BLaER1 (cell line): ENCODE results near the gene TMEM107.

Experiments
- H3K27ac ChIP-seq: shearing (Covaris generic); formaldehyde crosslinking; 2 replicates; pipeline ENCODE4 v1.8.1; 2022
- H3K27me3 ChIP-seq: shearing (Covaris generic); formaldehyde crosslinking; 2 replicates; pipeline ENCODE4 v1.8.1; 2022
- H3K36me3 ChIP-seq: shearing (Covaris generic); formaldehyde crosslinking; 2 replicates; pipeline ENCODE4 v1.8.1; 2022
- H3K4me1 ChIP-seq: shearing (Covaris generic); formaldehyde crosslinking; 2 replicates; pipeline ENCODE4 v1.8.1; 2022
- H3K4me2 ChIP-seq: shearing (Covaris generic); formaldehyde crosslinking; 2 replicates; pipeline ENCODE4 v1.8.1; 2022
- H3K4me3 ChIP-seq: shearing (Covaris generic); formaldehyde crosslinking; 2 replicates; pipeline ENCODE4 v1.8.1; 2022
- H3K9ac ChIP-seq: shearing (Covaris generic); formaldehyde crosslinking; 2 replicates; pipeline ENCODE4 v1.8.1; 2022
- H3K9me3 ChIP-seq: shearing (Covaris generic); formaldehyde crosslinking; 2 replicates; pipeline ENCODE4 v1.8.1; 2022
- H4K20me1 ChIP-seq: shearing (Covaris generic); formaldehyde crosslinking; 2 replicates; pipeline ENCODE4 v1.8.1; 2022
- Cebpa-rat ChIP-seq: shearing (Covaris generic); IDR thresholded peaks from 2 replicates; pipeline ENCODE4 v1.8.1; 2022

Gene TMEM107

DNA sequence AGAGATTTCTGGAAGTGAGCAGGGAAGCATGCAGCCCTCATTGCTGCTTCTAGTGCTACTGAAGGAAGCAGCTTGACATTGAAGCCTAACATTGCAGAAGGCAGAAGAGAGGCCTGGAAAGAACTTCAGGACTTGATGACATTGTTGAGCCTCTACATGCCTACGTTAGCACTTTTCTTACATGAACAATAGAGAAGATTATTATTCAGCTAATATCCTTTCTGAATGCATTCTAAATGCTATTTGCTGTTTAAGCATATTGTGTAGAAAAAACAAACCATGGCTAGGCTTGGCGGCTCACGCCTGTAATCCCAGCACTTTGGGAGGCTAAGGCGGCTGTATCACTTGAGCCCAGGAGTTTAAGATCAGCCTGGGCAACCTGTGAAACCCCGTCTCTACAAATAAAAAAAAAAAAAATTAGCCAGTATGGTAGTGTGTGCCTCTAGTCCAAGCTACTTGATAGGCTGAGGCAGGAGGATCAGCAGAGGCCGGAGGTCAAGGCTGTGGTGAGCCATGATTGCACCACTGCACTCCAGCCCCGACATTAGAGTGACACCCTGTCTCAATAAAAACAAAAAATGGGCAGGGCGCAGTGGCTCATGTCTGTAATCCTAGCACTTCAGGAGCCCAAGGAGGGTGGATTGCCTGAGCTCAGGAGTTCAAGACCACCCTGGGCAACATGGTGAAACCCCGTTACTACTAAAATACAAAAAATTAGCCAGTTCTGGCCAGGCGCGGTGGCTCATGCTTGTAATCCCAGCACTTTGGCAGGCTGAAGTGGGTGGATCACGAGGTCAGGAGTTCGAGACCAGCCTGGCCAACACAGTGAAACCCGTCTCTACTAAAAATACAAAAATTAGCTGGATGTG, 36.4 kb upstream of the TMEM107 start:
- Histone ChIP-seq H3K27me3 (no peaks in the 10 kb centered on the region), H4K20me1 (peaks cover 7% of the 10 kb centered on the region), H3K4me2 (no peak overlapping the region), H3K4me1 (peaks cover 35% of the 10 kb centered on the region), H3K27ac (no peak overlapping the region), H3K9ac (no peak overlapping the region), H3K9me3 (no peaks in the 10 kb centered on the region), H3K36me3 (peaks cover 8% of the 10 kb centered on the region), H3K4me3 (no peak overlapping the region)
- TF ChIP-seq Cebpa-rat, result no peak

GRCh38 chr17:8210761-8211458, 34.7 kb upstream of the TMEM107 start:
- H3K27me3 ChIP-seq, result no peaks in the 10 kb centered on the region
- H3K9ac ChIP-seq, result peak overlapping the region; percentile 91
- peaks cover 43% of the 10 kb centered on the region for H3K4me1 ChIP-seq
- H3K4me3 ChIP-seq, result peak overlapping the region; percentile 78
- H3K36me3 ChIP-seq, result peaks cover 25% of the 10 kb centered on the region
- H3K9me3 ChIP-seq, result no peaks in the 10 kb centered on the region
- peak overlapping the region; percentile 91 for H3K27ac ChIP-seq
- H3K4me2 ChIP-seq, result peak overlapping the region; percentile 91
- TF ChIP-seq Cebpa-rat, result no peak
- peaks cover 21% of the 10 kb centered on the region for H4K20me1 ChIP-seq

GRCh38 chr17:8209907-8210760, 34.0 kb upstream of the TMEM107 start, which contains the start of gene AURKB:
AURKB (minus strand) TSS chr17:8210575; CDS start chr17:8210224, 351 bp downstream.
- Histone ChIP-seq H3K4me2 (peak within 1 kb of the TSS; percentile 91), H3K4me3 (peak within 1 kb of the TSS; percentile 78), H3K4me1 (peaks cover 43% of the 10 kb centered on the region), H3K9ac (peak within 1 kb of the TSS; percentile 91), H3K9me3 (no peaks in the 10 kb centered on the region), H3K27me3 (no peaks in the 10 kb centered on the region), H3K27ac (peak within 1 kb of the TSS; percentile 91), H4K20me1 (peaks cover 27% of the 10 kb centered on the region), H3K36me3 (peaks cover 32% of the 10 kb centered on the region)
- TF ChIP-seq Cebpa-rat, result no peak

- H3K27me3 ChIP-seq, result no peaks in the 10 kb centered on the region
These were observed 30.4 kb upstream of the TMEM107 start for GRCh38 chr17:8206536-8206935.

DNA sequence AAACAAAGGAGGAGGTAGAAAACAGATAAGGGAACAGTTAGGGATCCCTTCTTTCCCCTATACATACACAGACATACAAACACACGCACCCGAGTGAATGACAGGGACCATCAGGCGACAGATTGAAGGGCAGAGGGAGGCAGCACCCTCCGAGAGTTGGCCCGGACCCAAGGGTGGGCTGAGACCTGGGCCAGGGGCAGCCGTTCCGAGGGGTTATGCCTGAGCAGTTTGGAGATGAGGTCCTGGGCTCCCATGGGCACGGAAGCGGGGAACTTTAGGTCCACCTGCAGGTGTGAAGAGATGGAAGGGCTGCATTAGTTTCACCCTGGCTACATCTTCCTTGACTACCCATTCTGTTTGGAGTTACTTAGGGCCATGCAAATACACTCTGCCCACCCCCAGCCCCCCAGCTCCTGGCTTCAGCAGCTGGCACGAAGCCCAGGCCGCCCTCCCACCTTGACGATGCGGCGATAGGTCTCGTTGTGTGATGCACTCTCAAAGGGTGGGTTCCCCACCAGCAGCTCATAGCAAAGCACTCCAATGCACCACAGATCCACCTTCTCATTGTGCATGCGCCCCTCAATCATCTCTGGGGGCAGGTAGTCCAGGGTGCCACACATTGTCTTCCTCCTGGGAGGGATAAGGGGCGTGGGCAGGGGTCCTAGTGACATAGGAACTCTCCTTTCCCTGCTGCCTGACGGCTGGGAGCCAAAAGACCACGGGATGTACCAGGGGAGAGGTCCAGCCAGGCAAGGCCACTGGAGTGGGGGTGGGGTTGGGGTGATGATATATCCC, 28.8 kb upstream of the TMEM107 start:
- no peak overlapping the region for H3K27ac ChIP-seq
- no peak overlapping the region for H3K4me3 ChIP-seq
- H3K9ac ChIP-seq, result no peak overlapping the region
- peaks cover 34% of the 10 kb centered on the region for H4K20me1 ChIP-seq
- H3K36me3 ChIP-seq, result peaks cover 70% of the 10 kb centered on the region
- H3K4me2 ChIP-seq, result no peak overlapping the region
- no peaks in the 10 kb centered on the region for H3K9me3 ChIP-seq
- TF ChIP-seq Cebpa-rat, result no peak
- H3K27me3 ChIP-seq, result no peaks in the 10 kb centered on the region
- peaks cover 36% of the 10 kb centered on the region for H3K4me1 ChIP-seq

More at GRCh38 chr17:8206536-8206935, 30.4 kb upstream of the TMEM107 start:
- Histone ChIP-seq H4K20me1 (peaks cover 34% of the 10 kb centered on the region), H3K36me3 (peaks cover 61% of the 10 kb centered on the region), H3K9me3 (no peaks in the 10 kb centered on the region), H3K9ac (no peak overlapping the region), H3K4me2 (no peak overlapping the region; the same call in 1 of the 2 replicates), H3K4me3 (no peak overlapping the region), H3K4me1 (peaks cover 40% of the 10 kb centered on the region), H3K27ac (no peak overlapping the region)
- TF ChIP-seq Cebpa-rat, result no peak

- H3K27me3 ChIP-seq, result no peaks in the 10 kb centered on the region
- peak overlapping the region; percentile 55; the same call in 1 of the 2 replicates for H3K27ac ChIP-seq
These were observed 16.1 kb upstream of the TMEM107 start for GRCh38 chr17:8192070-8192815.

GRCh38 chr17:8190506-8190905, 14.3 kb upstream of the TMEM107 start:
- H3K4me2 ChIP-seq, result peak overlapping the region; percentile 77
- H3K4me1 ChIP-seq, result peaks cover 45% of the 10 kb centered on the region
- peak overlapping the region; percentile 86 for H3K4me3 ChIP-seq
- no peaks in the 10 kb centered on the region for H3K36me3 ChIP-seq
- TF ChIP-seq Cebpa-rat, result no peak
- peaks cover 20% of the 10 kb centered on the region for H4K20me1 ChIP-seq
- H3K27ac ChIP-seq, result no peak overlapping the region
- H3K9ac ChIP-seq, result peak overlapping the region; percentile 92; the same call in 1 of the 2 replicates
- H3K9me3 ChIP-seq, result no peaks in the 10 kb centered on the region
- H3K27me3 ChIP-seq, result no peaks in the 10 kb centered on the region

More at GRCh38 chr17:8192070-8192815, 16.1 kb upstream of the TMEM107 start:
- no peak for TF ChIP-seq Cebpa-rat
- peaks cover 20% of the 10 kb centered on the region for H4K20me1 ChIP-seq
- peaks cover 45% of the 10 kb centered on the region for H3K4me1 ChIP-seq
- peak overlapping the region; percentile 48 for H3K4me3 ChIP-seq
- H3K36me3 ChIP-seq, result no peaks in the 10 kb centered on the region
- H3K9me3 ChIP-seq, result no peaks in the 10 kb centered on the region
- H3K4me2 ChIP-seq, result peak overlapping the region; percentile 70
- no peak overlapping the region for H3K9ac ChIP-seq
